IMR-90 (cell line): ENCODE data around the gene NEAT1. TPM values are rescaled to one million over a fixed set of nuclear protein-coding genes. Genes with fewer than 3 reads are reported as not detected.
A peak's percentile ranks its signal among the peaks of the same experiment; 100 is the strongest.

Experiments
- ATAC-seq: fragments of 200-7000 bp; cut with Tn5 transposase; 2 replicates; pipeline ENCODE4 v1.9.1; 2020; ENCODE audit warnings: low read depth, mild to moderate bottlenecking, moderate library complexity
- BruUV-seq: library from RNA; stranded (reverse); fragments of 400-500 nt; replicated peaks from 2 replicates; lab custom pipeline; 2021; lab: Mats Ljungman, UMichigan
- CTCF ChIA-PET: fragments of 300-600 bp; formaldehyde crosslinking; extraction: SDS; loops from one replicate; lab custom pipeline; 2021; ENCODE audit warnings: antibody characterized with exemption; lab: Yijun Ruan, JAX
- POLR2A ChIA-PET: fragments of 300-600 bp; sonication (Branson Sonifier 250); formaldehyde crosslinking; loops from one replicate; lab custom pipeline; 2022; ENCODE audit warnings: antibody characterized with exemption; ENCODE audit not compliant: unreplicated experiment; lab: Charles Lee
- DNase-seq: peaks from one replicate; pipeline ENCODE4 v3.0.0; 2013
- H2AFZ ChIP-seq: replicated peaks from 2 replicates; pipeline ENCODE3; 2013; ENCODE audit warnings: low read length, mild to moderate bottlenecking; ENCODE audit not compliant: poor library complexity
- H2AK5ac ChIP-seq: 2 replicates; pipeline ENCODE4 v1.6.1; 2013; ENCODE audit warnings: low read depth, low read length, inconsistent platforms
- H2AK9ac ChIP-seq: replicated peaks from 2 replicates; pipeline ENCODE3; 2013; ENCODE audit warnings: mild to moderate bottlenecking, low read depth, low read length, moderate library complexity; ENCODE audit not compliant: poor library complexity
- H2BK120ac ChIP-seq: 2 replicates; pipeline ENCODE4 v1.6.1; 2013; ENCODE audit warnings: low read depth, low read length, inconsistent platforms
- H2BK15ac ChIP-seq: 3 replicates; pipeline ENCODE4 v1.6.1; 2013; ENCODE audit warnings: low read depth, low read length, inconsistent platforms
- H2BK20ac ChIP-seq: 2 replicates; pipeline ENCODE4 v1.6.1; 2013; ENCODE audit warnings: low read depth, mild to moderate bottlenecking, inconsistent platforms, low read length, moderate library complexity
- H2BK5ac ChIP-seq: 2 replicates; pipeline ENCODE4 v1.6.1; 2013; ENCODE audit warnings: mild to moderate bottlenecking, low read depth, low read length, inconsistent platforms; ENCODE audit not compliant: poor library complexity, severe bottlenecking
- H3K14ac ChIP-seq: replicated peaks from 2 replicates; pipeline ENCODE4 v1.6.1; 2013; ENCODE audit warnings: low read depth, low read length, inconsistent platforms
- H3K18ac ChIP-seq: 2 replicates; pipeline ENCODE4 v1.6.1; 2013; ENCODE audit warnings: low read depth, low read length, control low read depth
- H3K23ac ChIP-seq: 2 replicates; pipeline ENCODE4 v1.6.1; 2013; ENCODE audit warnings: low read depth, low read length, inconsistent platforms
- H3K27ac ChIP-seq: 2 replicates; pipeline ENCODE4 v1.5.1; 2013; ENCODE audit warnings: mild to moderate bottlenecking, control low read depth, low read length; ENCODE audit not compliant: insufficient read depth
- H3K27me3 ChIP-seq: 2 replicates; pipeline ENCODE4 v1.6.1; 2013; ENCODE audit warnings: low read length; ENCODE audit not compliant: control insufficient read depth, insufficient read depth
- H3K36me3 ChIP-seq: 2 replicates; pipeline ENCODE4 v1.6.1; 2013; ENCODE audit warnings: low read length, mixed read lengths; ENCODE audit not compliant: control insufficient read depth, insufficient read depth
- H3K4ac ChIP-seq: 2 replicates; pipeline ENCODE4 v1.6.1; 2013; ENCODE audit warnings: low read depth, low read length, inconsistent platforms
- H3K4me1 ChIP-seq: 2 replicates; pipeline ENCODE4 v1.6.1; 2013; ENCODE audit warnings: low read length, mixed read lengths; ENCODE audit not compliant: control insufficient read depth, insufficient read depth
- H3K4me2 ChIP-seq: 2 replicates; pipeline ENCODE4 v1.6.1; 2013; ENCODE audit warnings: low read depth, mild to moderate bottlenecking, control low read depth, low read length, moderate library complexity
- H3K4me3 ChIP-seq: 2 replicates; pipeline ENCODE4 v1.5.1; 2013; ENCODE audit warnings: low read depth, mild to moderate bottlenecking, control low read depth, low read length, moderate library complexity; ENCODE audit not compliant: insufficient read depth
- H3K56ac ChIP-seq: 2 replicates; pipeline ENCODE4 v1.6.1; 2013; ENCODE audit warnings: low read length, inconsistent platforms; ENCODE audit not compliant: insufficient read depth; ENCODE audit errors: extremely low read depth
- H3K79me1 ChIP-seq, 2 experiments: 2 replicates each; pipeline ENCODE4 v1.6.1; 2013; ENCODE audit warnings: low read length in 2 of 2, inconsistent platforms in 1 of 2, low read depth in 1 of 2
- H3K9ac ChIP-seq: 2 replicates; pipeline ENCODE4 v1.6.1; 2013; ENCODE audit warnings: low read depth, low read length, control low read depth
- H3K9me1 ChIP-seq: 2 replicates; pipeline ENCODE4 v1.6.1; 2013; ENCODE audit warnings: low read length, inconsistent platforms; ENCODE audit not compliant: insufficient read depth
- H3K9me3 ChIP-seq: 2 replicates; pipeline ENCODE4 v1.6.1; 2013; ENCODE audit warnings: low read length; ENCODE audit not compliant: control insufficient read depth, insufficient read depth
- H4K20me1 ChIP-seq: 2 replicates; pipeline ENCODE4 v1.6.1; 2013; ENCODE audit warnings: low read length, inconsistent platforms; ENCODE audit not compliant: insufficient read depth
- H4K5ac ChIP-seq: 2 replicates; pipeline ENCODE4 v1.6.1; 2013; ENCODE audit warnings: mild to moderate bottlenecking, low read depth, low read length, control low read depth
- H4K8ac ChIP-seq, 2 experiments: 2 replicates each; pipeline ENCODE4 v1.6.1; 2013; ENCODE audit warnings: low read depth in 2 of 2, low read length in 2 of 2, control low read depth in 1 of 2, inconsistent platforms in 1 of 2
- H4K91ac ChIP-seq: 2 replicates; pipeline ENCODE4 v1.6.1; 2013; ENCODE audit warnings: low read depth, low read length, inconsistent platforms; ENCODE audit not compliant: insufficient read depth
- BHLHE40 ChIP-seq: fragments of 150-350 bp; IDR thresholded peaks from 2 replicates; pipeline ENCODE4 v1.6.1; 2016; ENCODE audit warnings: mild to moderate bottlenecking, low read depth, low read length
- CEBPB ChIP-seq: IDR thresholded peaks from 2 replicates; pipeline ENCODE4 v1.6.1; 2012; ENCODE audit warnings: low read depth, low read length, improper control_type of control experiment
- CHD1 ChIP-seq: IDR thresholded peaks from 2 replicates; pipeline ENCODE4 v1.6.1; 2012; ENCODE audit warnings: low read depth, low read length, improper control_type of control experiment
- ELK1 ChIP-seq: fragments of 150-350 bp; IDR thresholded peaks from 2 replicates; pipeline ENCODE4 v1.6.1; 2016; ENCODE audit warnings: low read depth, mild to moderate bottlenecking, low read length, moderate library complexity, borderline replicate concordance
- FOS ChIP-seq: fragments of 150-350 bp; IDR thresholded peaks from 2 replicates; pipeline ENCODE4 v1.6.1; 2016; ENCODE audit warnings: low read depth, low read length
- MXI1 ChIP-seq: IDR thresholded peaks from 2 replicates; pipeline ENCODE4 v1.6.1; 2012; ENCODE audit warnings: low read depth, mild to moderate bottlenecking, low read length, moderate library complexity, borderline replicate concordance
- NFE2L2 ChIP-seq: fragments of 150-350 bp; IDR thresholded peaks from 2 replicates; pipeline ENCODE4 v1.6.1; 2016; ENCODE audit warnings: low read depth, mild to moderate bottlenecking, low read length
- POLR2A ChIP-seq: IDR thresholded peaks from 2 replicates; pipeline ENCODE4 v1.6.1; 2012; ENCODE audit warnings: mild to moderate bottlenecking, low read depth, low read length
- RAD21 ChIP-seq: IDR thresholded peaks from 2 replicates; pipeline ENCODE4 v1.6.1; 2012; ENCODE audit warnings: low read length, improper control_type of control experiment
- RFX5 ChIP-seq: IDR thresholded peaks from 2 replicates; pipeline ENCODE4 v1.8.0; 2012; ENCODE audit warnings: low read depth, mild to moderate bottlenecking, low read length, moderate library complexity
- SMC3 ChIP-seq: fragments of 150-350 bp; IDR thresholded peaks from 2 replicates; pipeline ENCODE4 v1.6.1; 2016; ENCODE audit warnings: low read depth, mild to moderate bottlenecking, antibody characterized with exemption, low read length, moderate library complexity
- USF2 ChIP-seq: fragments of 150-350 bp; IDR thresholded peaks from 2 replicates; pipeline ENCODE4 v1.6.1; 2017; ENCODE audit warnings: mild to moderate bottlenecking, antibody characterized with exemption, low read length, low read depth
- WGBS, 2 experiments: methylation state at CpG; one replicate each; pipeline versions ENCODE4 v1.1.5 to v1.1.7; 2013; ENCODE audit warnings: missing lambda C conversion rate in 2 of 2; ENCODE audit not compliant: insufficient read length in 1 of 2; ENCODE audit errors: extremely low coverage in 2 of 2; 5-methylcytosine and 5-hydroxymethylcytosine counted together
- dilution Hi-C: fragments of 300-500 bp; cut with HindIII; formaldehyde crosslinking; loops from one replicate; pipeline ENCODE4 v1.14.3; 2018; ENCODE audit warnings: low sequenced_read_pairs; ENCODE audit not compliant: unreplicated experiment
- in situ Hi-C: fragments of 300-500 bp; cut with MboI; formaldehyde crosslinking; loops from 3 replicates; pipeline ENCODE4 v1.14.3; 2019; ENCODE audit warnings: low sequenced_read_pairs, inconsistent platforms, mixed read lengths
- intact Hi-C: fragments of 100-400 bp; cut with micrococcal nuclease; formaldehyde crosslinking; loops from 2 replicates; pipeline ENCODE4 v1.10.0; 2022
- polyA plus RNA-seq, 3 experiments: library from polyadenylated mRNA; depleted of rRNA; stranded (reverse); fragments of >200 nt; gene quantifications; 2 replicates each; pipeline ENCODE4 v1.2.3, GENCODE V29; 2012; ENCODE audit warnings: low replicate concordance in 1 of 3
- total RNA-seq: library from RNA; depleted of rRNA; stranded (reverse); fragments of >200 nt; gene quantifications from 2 replicates; pipeline ENCODE4 v1.2.3, GENCODE V29; 2012
- TF ChIP-seq, protein P1 (sequence below): conservative IDR thresholded peaks from 2 replicates; pipeline ENCODE4 v1.5.1; 2012; ENCODE audit warnings: mild to moderate bottlenecking, low read depth, low read length, improper control_type of control experiment

The NEAT1 gene
- total and polyA plus RNA-seq, 2 of the 4 experiments (the other 2 are of a cell fraction) = 30.1 to 114 TPM

- H3K4me1 ChIP-seq = peaks cover 51% of the 10 kb centered on the region
- H4K8ac ChIP-seq = peak overlapping the region; percentile 78 to 96; a peak in 3 of 4 replicates
- CTCF ChIA-PET = interaction anchor here (0.8 to 1.0 kb wide), 2 partner anchors 9 to 16 kb away, joined by 4 to 5 read pairs; no protein-coding TSS in a partner anchor
- no peak overlapping the region for H3K4me3 ChIP-seq
- no peaks in the 10 kb centered on the region for H3K36me3 ChIP-seq
- peak overlapping the region; percentile 47 for H4K5ac ChIP-seq
- H3K79me1 ChIP-seq = peaks cover 18 to 67% of the 10 kb centered on the region in 2 experiments
- H3K9me1 ChIP-seq = peaks cover 23% of the 10 kb centered on the region
- no peaks in the 10 kb centered on the region; the same call in 1 of the 2 replicates for H4K20me1 ChIP-seq
- peak overlapping the region; percentile 64 for H3K18ac ChIP-seq
- intact Hi-C loops = no loop called here
- peak overlapping the region; percentile 97 for H2BK120ac ChIP-seq
- H2BK20ac ChIP-seq = peak overlapping the region; percentile 96
- ATAC-seq (peak; percentile 78), DNase-seq (peak; percentile 100)
- H3K4me2 ChIP-seq = peak overlapping the region; percentile 70
- H3K14ac ChIP-seq = peak overlapping the region; percentile 93
- peak overlapping the region; percentile 98 for H3K4ac ChIP-seq
- WGBS, 2 experiments = 8% methylated on average over 8 of the region's 17 CpGs; no CpG with 5 or more reads in 1 of the 2 experiments
- peak overlapping the region; percentile 93 for H2BK5ac ChIP-seq
- H3K9me3 ChIP-seq = no peaks in the 10 kb centered on the region
- H3K27me3 ChIP-seq = no peaks in the 10 kb centered on the region
- peak overlapping the region; percentile 98 for H2AK5ac ChIP-seq
- H3K23ac ChIP-seq = peak overlapping the region; percentile 97
- H3K9ac ChIP-seq = peak overlapping the region; percentile 56
- in situ Hi-C loops = no loop called here
- dilution Hi-C loops = no loop called here
- peak overlapping the region; percentile 81 for H3K56ac ChIP-seq
- H2AK9ac ChIP-seq = peak overlapping the region; percentile 97
- H3K27ac ChIP-seq = peak overlapping the region; percentile 85
- BruUV-seq = no TSS peak
- H4K91ac ChIP-seq = peak overlapping the region; percentile 97
- H2AFZ ChIP-seq = peak overlapping the region; percentile 63
- POLR2A ChIA-PET = interaction anchor here (0.5 to 9.6 kb wide), 9 partner anchors 7 to 67 kb away, joined by 3 to 400 read pairs (median 5); partner anchors contain the start of genes MALAT1 and NEAT1
- H2BK15ac ChIP-seq = peak overlapping the region; percentile 87; the same call in 2 of the 3 replicates
- TF ChIP-seq MXI1 (peak; percentile 76; the same call in 1 of the 2 replicates), RFX5 (peak; percentile 90), NFE2L2 (peak; percentile 37; the same call in 1 of the 2 replicates), SMC3 (0 out of 2 replicates have a peak, but pooled peaks have one; percentile 10), CEBPB (peak; percentile 99), POLR2A (peak; percentile 58; the same call in 1 of the 2 replicates), BHLHE40 (peak; percentile 99), ELK1 (no peak), FOS (peak; percentile 55), USF2 (peak; percentile 99), RAD21 (0 out of 2 replicates have a peak, but pooled peaks have one; percentile 13), CHD1 (no peak; the same call in 1 of the 2 replicates)
- TF ChIP-seq, protein P1, sequence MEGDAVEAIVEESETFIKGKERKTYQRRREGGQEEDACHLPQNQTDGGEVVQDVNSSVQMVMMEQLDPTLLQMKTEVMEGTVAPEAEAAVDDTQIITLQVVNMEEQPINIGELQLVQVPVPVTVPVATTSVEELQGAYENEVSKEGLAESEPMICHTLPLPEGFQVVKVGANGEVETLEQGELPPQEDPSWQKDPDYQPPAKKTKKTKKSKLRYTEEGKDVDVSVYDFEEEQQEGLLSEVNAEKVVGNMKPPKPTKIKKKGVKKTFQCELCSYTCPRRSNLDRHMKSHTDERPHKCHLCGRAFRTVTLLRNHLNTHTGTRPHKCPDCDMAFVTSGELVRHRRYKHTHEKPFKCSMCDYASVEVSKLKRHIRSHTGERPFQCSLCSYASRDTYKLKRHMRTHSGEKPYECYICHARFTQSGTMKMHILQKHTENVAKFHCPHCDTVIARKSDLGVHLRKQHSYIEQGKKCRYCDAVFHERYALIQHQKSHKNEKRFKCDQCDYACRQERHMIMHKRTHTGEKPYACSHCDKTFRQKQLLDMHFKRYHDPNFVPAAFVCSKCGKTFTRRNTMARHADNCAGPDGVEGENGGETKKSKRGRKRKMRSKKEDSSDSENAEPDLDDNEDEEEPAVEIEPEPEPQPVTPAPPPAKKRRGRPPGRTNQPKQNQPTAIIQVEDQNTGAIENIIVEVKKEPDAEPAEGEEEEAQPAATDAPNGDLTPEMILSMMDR = no peak
Observed at GRCh38 chr11:65487467-65488272, 65.1 kb downstream of the NEAT1 start.
